Adrenal gland (tissue), 12 donors: ENCODE data around the gene COA4. TPM values are rescaled to one million over a fixed set of nuclear protein-coding genes. Genes with fewer than 3 reads are reported as not detected.

Source experiments
- DNase-seq, 7 donors: peaks; one replicate each; pipeline ENCODE4 v3.0.0-alpha.2; 2019 to 2020
- H3K27ac ChIP-seq, 5 donors: fragments of 200-600 bp; sonication (generic) in 4 of 5; 1 replicate in 3 of 5; 2 replicates in 2 of 5; pipeline versions ENCODE4 v1.5.1 to v1.8.0; 2016 to 2020; ENCODE audit warnings: mild to moderate bottlenecking in 1 of 5
- H3K27me3 ChIP-seq: fragments of 200-600 bp; 2 replicates; pipeline ENCODE4 v1.8.0; 2021
- H3K36me3 ChIP-seq, 2 donors: fragments of 200-600 bp; replicated peaks in 1 of 2; 1 replicate in 1 of 2; 2 replicates in 1 of 2; pipeline versions ENCODE4 v1.5.1 to v1.8.0; 2018 to 2022
- H3K4me1 ChIP-seq, 2 donors: fragments of 200-600 bp; replicated peaks in 1 of 2; 1 replicate in 1 of 2; 2 replicates in 1 of 2; pipeline versions ENCODE4 v1.5.1 to v1.8.0; 2018 to 2021
- H3K4me3 ChIP-seq, 4 donors: fragments of 200-600 bp; sonication (generic) in 3 of 4; one replicate each; pipeline ENCODE4 v1.5.1; 2016 to 2018
- H3K9me3 ChIP-seq, 3 donors: fragments of 200-600 bp; sonication (generic) in 1 of 3; replicated peaks in 1 of 3; 1 replicate in 2 of 3; 2 replicates in 1 of 3; pipeline versions ENCODE4 v1.5.1 to v1.8.0; 2016 to 2021
- POLR2A ChIP-seq, 2 donors: fragments of 450-650 bp; IDR thresholded peaks; one replicate each; pipeline ENCODE4 v1.6.1; 2017; ENCODE audit warnings: antibody characterized with exemption in 2 of 2, mild to moderate bottlenecking in 2 of 2, moderate library complexity in 1 of 2
- WGBS, 4 donors: extraction: QIAGEN DNeasy Blood & Tissue Kit in 2 of 4; methylation state at CpG; one replicate each; pipeline versions ENCODE4 v1.1.5 to v1.1.7; 2013 to 2017; 5-methylcytosine and 5-hydroxymethylcytosine counted together
- intact Hi-C, 2 donors: fragments of 100-400 bp; cut with DNase I; formaldehyde crosslinking; loops; one replicate each; pipeline versions ENCODE4 v1.14.1 to v1.15.0; 2022 to 2023
- polyA plus RNA-seq, 3 donors: library from polyadenylated mRNA; stranded (reverse); fragments of 200-250 nt in 2 of 3; fragments of 350-450 nt in 1 of 3; fragmentation: Illumina TruSeq in 1 of 3; extraction: RNeasy Lipid Tissue Mini Kit (QIAGEN cat#74804) in 1 of 3; gene quantifications; one replicate each; pipeline ENCODE4 v1.2.3, GENCODE V29; 2013 to 2014
- total RNA-seq, 9 donors: library from RNA; depleted of rRNA in 4 of 9; stranded (reverse); fragments of >200 nt in 4 of 9; fragments of 120-200 nt in 1 of 9; fragmentation: NEBNext Ultra II Directional in 1 of 9; extraction: Animal tissue kit (Norgen Biotek cat#: 25700) in 1 of 9; gene quantifications; one replicate each; pipeline versions ENCODE4 v1.1.0 to v1.2.4, GENCODE V29; 2013 to 2023
- TF ChIP-seq, protein P1 (sequence below), 6 experiments: fragments of 450-650 bp in 4 of 6; fragments of 200-600 bp in 2 of 6; sonication (generic) in 1 of 6; IDR thresholded peaks; 1 replicate in 5 of 6; 2 replicates in 1 of 6; pipeline versions ENCODE4 v1.5.1 to v1.8.0; 2016 to 2021; ENCODE audit warnings: antibody characterized with exemption in 6 of 6, mild to moderate bottlenecking in 2 of 6, moderate library complexity in 1 of 6
- donor health status: healthy with polysubstance abuse.
- donor health status: Bipolar disorder and iron deficiency.
- donor health status: DM: yes; HTN: yes; CAD: no.
- donor health status: DM: no; HTN: no; CAD: no.
- donor health status: DM: no; HTN: no; CAD: no.
- donor health status: DM: yes; HTN: yes; CAD: no.

The COA4 gene
- total and polyA plus RNA-seq, 12 donors, result 82.3 to 251 (median 132) TPM

GRCh38 chr11:73851046-73851764 is 25.4 kb downstream of the COA4 start:
- 89 to 91% (median 90%) methylated on average over 3 of the region's 3 CpGs for WGBS, 4 donors
- Histone ChIP-seq H3K9me3 (no peaks in the 10 kb centered on the region), H3K27ac (no peak overlapping the region), H3K36me3 (peaks cover 0 to 9% of the 10 kb centered on the region in 2 donors), H3K27me3 (no peaks in the 10 kb centered on the region), H3K4me3 (no peak overlapping the region), H3K4me1 (no peaks in the 10 kb centered on the region)
- intact Hi-C loops, result no loop called here
- no peak for DNase-seq
- TF ChIP-seq POLR2A (IDR thresholded peaks at IDR 0.05), result no peak
- TF ChIP-seq, protein P1, sequence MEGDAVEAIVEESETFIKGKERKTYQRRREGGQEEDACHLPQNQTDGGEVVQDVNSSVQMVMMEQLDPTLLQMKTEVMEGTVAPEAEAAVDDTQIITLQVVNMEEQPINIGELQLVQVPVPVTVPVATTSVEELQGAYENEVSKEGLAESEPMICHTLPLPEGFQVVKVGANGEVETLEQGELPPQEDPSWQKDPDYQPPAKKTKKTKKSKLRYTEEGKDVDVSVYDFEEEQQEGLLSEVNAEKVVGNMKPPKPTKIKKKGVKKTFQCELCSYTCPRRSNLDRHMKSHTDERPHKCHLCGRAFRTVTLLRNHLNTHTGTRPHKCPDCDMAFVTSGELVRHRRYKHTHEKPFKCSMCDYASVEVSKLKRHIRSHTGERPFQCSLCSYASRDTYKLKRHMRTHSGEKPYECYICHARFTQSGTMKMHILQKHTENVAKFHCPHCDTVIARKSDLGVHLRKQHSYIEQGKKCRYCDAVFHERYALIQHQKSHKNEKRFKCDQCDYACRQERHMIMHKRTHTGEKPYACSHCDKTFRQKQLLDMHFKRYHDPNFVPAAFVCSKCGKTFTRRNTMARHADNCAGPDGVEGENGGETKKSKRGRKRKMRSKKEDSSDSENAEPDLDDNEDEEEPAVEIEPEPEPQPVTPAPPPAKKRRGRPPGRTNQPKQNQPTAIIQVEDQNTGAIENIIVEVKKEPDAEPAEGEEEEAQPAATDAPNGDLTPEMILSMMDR (IDR thresholded peaks at IDR 0.05), result no peak

DNA sequence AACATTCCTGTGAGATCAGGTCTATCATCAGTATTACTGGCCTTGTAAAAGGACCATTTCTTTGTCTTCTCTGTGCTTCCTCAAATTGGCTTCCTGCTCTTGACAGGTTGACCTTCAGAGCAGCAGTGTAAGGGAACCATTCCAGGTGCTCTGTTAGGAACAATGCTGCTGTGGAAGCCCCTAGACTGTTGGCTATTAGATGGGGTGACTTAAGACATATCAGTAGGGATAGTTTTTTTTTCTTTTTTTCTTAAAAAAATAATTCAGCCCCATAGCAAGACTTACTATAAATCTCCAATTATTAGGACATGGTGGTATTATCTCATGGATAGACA is 37.6 kb downstream of the COA4 start:
- no peak overlapping the region for H3K27ac ChIP-seq
- no peaks in the 10 kb centered on the region for H3K27me3 ChIP-seq
- no peak for DNase-seq
- TF ChIP-seq, protein P1 (IDR thresholded peaks at IDR 0.05), result no peak
- no peak for TF ChIP-seq POLR2A (IDR thresholded peaks at IDR 0.05)
- no peaks in the 10 kb centered on the region for H3K4me1 ChIP-seq
- H3K4me3 ChIP-seq, result no peak overlapping the region
- intact Hi-C loops, result no loop called here
- no peaks in the 10 kb centered on the region for H3K9me3 ChIP-seq
- H3K36me3 ChIP-seq, result peaks cover 0 to 5% of the 10 kb centered on the region in 2 donors

GRCh38 chr11:73838443-73839122 is 38.1 kb downstream of the COA4 start:
- Histone ChIP-seq H3K4me1 (no peaks in the 10 kb centered on the region), H3K27me3 (no peaks in the 10 kb centered on the region), H3K27ac (no peak overlapping the region), H3K36me3 (no peaks in the 10 kb centered on the region), H3K9me3 (no peaks in the 10 kb centered on the region), H3K4me3 (no peak overlapping the region)
- peak in 1 of 7 donors; percentile 14 for DNase-seq
- TF ChIP-seq, protein P1 (IDR thresholded peaks at IDR 0.05), result no peak
- TF ChIP-seq POLR2A (IDR thresholded peaks at IDR 0.05), result no peak
- intact Hi-C loops, result no loop called here
- 66 to 77% (median 72%) methylated on average over 3 of the region's 3 CpGs for WGBS, 4 donors

DNA sequence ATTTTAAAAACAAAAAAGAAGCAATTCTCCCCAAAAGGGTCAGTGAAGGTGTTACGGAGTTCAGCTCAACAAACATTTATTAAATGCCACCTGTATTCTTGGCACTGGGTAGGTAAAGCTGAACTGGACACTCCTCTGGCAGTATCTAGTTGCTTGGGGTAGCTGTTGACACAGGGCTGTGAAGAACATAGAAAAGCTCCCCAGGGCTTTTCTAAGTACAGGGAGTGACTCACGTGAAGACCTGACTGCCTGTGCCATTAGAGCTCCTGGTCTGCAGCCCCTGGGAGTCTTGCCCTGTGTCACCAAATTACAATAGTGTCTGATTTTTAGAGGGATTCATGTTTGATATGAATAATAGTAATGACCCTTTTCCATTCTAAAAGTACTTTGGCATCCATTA is 43.6 kb downstream of the COA4 start:
- no peak overlapping the region for H3K27ac ChIP-seq
- H3K4me3 ChIP-seq, result no peak overlapping the region
- peaks cover 0 to 6% of the 10 kb centered on the region in 2 donors for H3K36me3 ChIP-seq
- TF ChIP-seq, protein P1 (IDR thresholded peaks at IDR 0.05), result no peak
- 78 to 89% (median 88%) methylated on average over 2 of the region's 2 CpGs for WGBS, 4 donors
- intact Hi-C loops, result no loop called here
- H3K27me3 ChIP-seq, result no peaks in the 10 kb centered on the region
- H3K4me1 ChIP-seq, result no peaks in the 10 kb centered on the region
- DNase-seq, result no peak
- no peaks in the 10 kb centered on the region for H3K9me3 ChIP-seq
